Lung (tissue), 12 donors: ENCODE results near the gene NOC3L. TPM values are rescaled to one million over a fixed set of nuclear protein-coding genes. Genes with fewer than 3 reads are reported as not detected.
A peak's percentile ranks its signal among the peaks of the same experiment; 100 is the strongest.

Source experiments
- ATAC-seq: fragments of 200-7000 bp; cut with Tn5 transposase; one replicate; pipeline ENCODE4 v1.9.1; 2020; ENCODE audit warnings: moderate number of reproducible peaks; ENCODE audit not compliant: insufficient read depth, low FRiP score
- DNase-seq, 3 donors: peaks; one replicate each; pipeline ENCODE4 v3.0.0-alpha.2; 2013 to 2017
- H3K27ac ChIP-seq, 2 donors: one replicate each; pipeline ENCODE4 v1.5.1; 2013; ENCODE audit warnings: mild to moderate bottlenecking in 2 of 2, moderate library complexity in 2 of 2, control low read depth in 1 of 2, inconsistent platforms in 1 of 2, low read depth in 1 of 2, low read length in 1 of 2
- H3K27me3 ChIP-seq, 3 donors: one replicate each; pipeline ENCODE4 v1.5.1; 2013; ENCODE audit warnings: low read length in 2 of 3; ENCODE audit not compliant: control insufficient read depth in 3 of 3, insufficient read depth in 3 of 3
- H3K36me3 ChIP-seq, 4 donors: one replicate each; pipeline ENCODE4 v1.5.1; 2013; ENCODE audit warnings: low read length in 4 of 4, mild to moderate bottlenecking in 1 of 4, moderate library complexity in 1 of 4; ENCODE audit not compliant: control insufficient read depth in 4 of 4, insufficient read depth in 4 of 4
- H3K4me1 ChIP-seq, 5 donors: one replicate each; pipeline ENCODE4 v1.5.1; 2013; ENCODE audit warnings: low read length in 5 of 5, mild to moderate bottlenecking in 2 of 5, moderate library complexity in 1 of 5; ENCODE audit not compliant: control insufficient read depth in 5 of 5, insufficient read depth in 5 of 5
- H3K4me3 ChIP-seq: one replicate; pipeline ENCODE4 v1.5.1; 2013; ENCODE audit warnings: mild to moderate bottlenecking, control low read depth, moderate library complexity
- H3K9ac ChIP-seq, 2 donors: one replicate each; pipeline ENCODE4 v1.5.1; 2013; ENCODE audit warnings: low read length in 2 of 2, control low read depth in 1 of 2; ENCODE audit not compliant: insufficient read depth in 1 of 2
- H3K9me3 ChIP-seq, 4 donors: one replicate each; pipeline ENCODE4 v1.5.1; 2013; ENCODE audit warnings: low read length in 3 of 4, mild to moderate bottlenecking in 1 of 4, moderate library complexity in 1 of 4; ENCODE audit not compliant: control insufficient read depth in 4 of 4, insufficient read depth in 3 of 4
- WGBS, 2 donors: extraction: QIAGEN DNeasy Blood & Tissue Kit; methylation state at CpG; one replicate each; pipeline ENCODE4 v1.1.7; 2013; 5-methylcytosine and 5-hydroxymethylcytosine counted together
- polyA plus RNA-seq, 2 donors: library from polyadenylated mRNA; stranded (reverse); fragments of 200-250 nt; gene quantifications; one replicate each; pipeline ENCODE4 v1.2.1, GENCODE V29; 2013
- total RNA-seq, 2 donors: library from RNA; depleted of rRNA in 1 of 2; stranded (reverse); fragments of >200 nt in 1 of 2; gene quantifications; one replicate each; pipeline ENCODE4 v1.2.1, GENCODE V29; 2014 to 2021
- TF ChIP-seq, protein P1 (sequence below): IDR thresholded peaks from 2 replicates; pipeline ENCODE4 v1.5.1; 2012; ENCODE audit warnings: mild to moderate bottlenecking; ENCODE audit errors: control extremely low read depth, extremely low read depth
- donor health status: control.
- donor health status: control.
- donor health status: Bipolar disorder and iron deficiency.
- donor health status: healthy.
- donor health status: DM: yes; HTN: yes; CAD: no.

NOC3L gene
- total and polyA plus RNA-seq, 4 donors: 4.5 to 20.8 (median 10.1) TPM

DNA sequence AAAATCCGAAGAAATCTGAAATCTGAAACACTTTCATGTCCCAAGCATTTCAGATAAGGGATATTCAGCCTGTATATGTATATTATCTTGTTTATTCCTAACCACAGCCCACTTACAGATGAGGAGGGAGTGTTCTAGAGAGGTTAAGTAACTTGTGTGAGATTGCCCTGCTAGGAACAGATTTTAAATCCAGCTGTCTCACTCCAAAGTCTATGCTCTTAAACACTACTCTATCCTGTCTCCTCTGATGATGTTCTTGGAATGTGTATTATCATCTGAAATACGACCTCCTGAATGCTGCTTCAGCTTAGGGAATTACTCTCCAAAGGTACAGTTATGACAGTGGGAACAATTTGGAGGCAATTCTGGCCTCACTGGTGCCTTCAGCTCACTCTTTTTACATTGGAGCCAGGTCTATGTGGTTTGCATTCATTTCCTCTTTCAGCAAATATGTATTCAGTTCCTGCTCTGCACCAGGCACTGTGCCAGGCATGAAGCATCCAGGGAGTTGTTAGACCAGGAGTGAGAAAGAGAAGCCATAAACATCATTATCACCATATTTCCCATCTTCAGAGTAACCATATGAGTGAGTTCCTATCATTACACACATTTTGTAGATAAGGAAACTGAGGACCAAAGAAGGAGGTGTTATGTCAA is 70.2 kb downstream of the NOC3L start:
- Histone ChIP-seq H3K27me3 (no peaks in the 10 kb centered on the region), H3K27ac (no peak overlapping the region), H3K9ac (no peak overlapping the region), H3K4me3 (no peak overlapping the region), H3K4me1 (peaks cover 0 to 18% (median 7%) of the 10 kb centered on the region in 5 donors), H3K36me3 (no peaks in the 10 kb centered on the region), H3K9me3 (no peaks in the 10 kb centered on the region)
- WGBS, 2 donors: 44 to 49% methylated on average over 2 of the region's 2 CpGs
- DNase-seq (peak; percentile 49 to 68 (median 65)), ATAC-seq (no peak)
- TF ChIP-seq, protein P1, sequence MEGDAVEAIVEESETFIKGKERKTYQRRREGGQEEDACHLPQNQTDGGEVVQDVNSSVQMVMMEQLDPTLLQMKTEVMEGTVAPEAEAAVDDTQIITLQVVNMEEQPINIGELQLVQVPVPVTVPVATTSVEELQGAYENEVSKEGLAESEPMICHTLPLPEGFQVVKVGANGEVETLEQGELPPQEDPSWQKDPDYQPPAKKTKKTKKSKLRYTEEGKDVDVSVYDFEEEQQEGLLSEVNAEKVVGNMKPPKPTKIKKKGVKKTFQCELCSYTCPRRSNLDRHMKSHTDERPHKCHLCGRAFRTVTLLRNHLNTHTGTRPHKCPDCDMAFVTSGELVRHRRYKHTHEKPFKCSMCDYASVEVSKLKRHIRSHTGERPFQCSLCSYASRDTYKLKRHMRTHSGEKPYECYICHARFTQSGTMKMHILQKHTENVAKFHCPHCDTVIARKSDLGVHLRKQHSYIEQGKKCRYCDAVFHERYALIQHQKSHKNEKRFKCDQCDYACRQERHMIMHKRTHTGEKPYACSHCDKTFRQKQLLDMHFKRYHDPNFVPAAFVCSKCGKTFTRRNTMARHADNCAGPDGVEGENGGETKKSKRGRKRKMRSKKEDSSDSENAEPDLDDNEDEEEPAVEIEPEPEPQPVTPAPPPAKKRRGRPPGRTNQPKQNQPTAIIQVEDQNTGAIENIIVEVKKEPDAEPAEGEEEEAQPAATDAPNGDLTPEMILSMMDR: no peak

DNA sequence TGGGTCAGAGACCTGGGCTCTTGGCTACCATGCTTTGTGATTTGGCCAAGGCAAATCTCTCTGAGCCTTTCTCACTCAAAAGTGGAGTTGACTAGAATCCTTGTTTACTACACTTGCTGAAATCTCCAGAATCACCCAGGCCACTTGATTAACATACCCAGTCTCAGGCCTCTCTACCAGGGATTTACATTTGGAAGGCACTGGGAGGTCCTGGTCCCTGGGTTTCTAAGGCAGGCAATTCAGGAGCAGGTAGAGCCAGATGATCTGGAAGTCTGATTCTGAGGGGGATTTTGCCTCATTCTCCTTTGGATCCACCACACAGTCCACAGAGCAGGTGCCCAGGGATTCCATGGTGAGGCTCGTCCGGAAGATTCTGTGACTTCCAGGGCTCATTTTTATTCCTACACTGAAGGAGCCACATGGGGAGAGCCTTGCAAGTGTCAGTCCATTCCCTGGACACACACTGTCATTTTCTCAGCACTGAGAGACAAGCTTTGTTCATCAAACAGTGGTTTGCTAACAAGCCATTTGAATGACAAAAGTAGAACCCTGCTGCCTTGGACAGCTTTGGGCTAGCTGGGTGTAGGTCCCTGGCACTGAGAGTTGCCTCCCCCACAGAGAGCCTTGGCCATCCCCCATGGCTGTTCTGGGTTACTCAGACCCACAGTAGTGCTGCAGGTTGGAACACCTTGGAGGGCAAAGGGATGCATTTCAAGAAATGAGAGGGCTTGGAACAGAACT is 74.2 kb downstream of the NOC3L start:
- no peak for ATAC-seq
- peaks cover 0 to 2% (median under 1%) of the 10 kb centered on the region in 4 donors for H3K36me3 ChIP-seq
- H3K9me3 ChIP-seq: no peaks in the 10 kb centered on the region
- 96 to 100% methylated on average over 2 of the region's 2 CpGs for WGBS, 2 donors
- no peak overlapping the region for H3K4me3 ChIP-seq
- no peak overlapping the region for H3K27ac ChIP-seq
- DNase-seq: no peak
- H3K27me3 ChIP-seq: no peaks in the 10 kb centered on the region
- H3K4me1 ChIP-seq: peaks cover 0 to 18% (median 5%) of the 10 kb centered on the region in 5 donors
- no peak overlapping the region for H3K9ac ChIP-seq
- TF ChIP-seq, protein P1: no peak

DNA sequence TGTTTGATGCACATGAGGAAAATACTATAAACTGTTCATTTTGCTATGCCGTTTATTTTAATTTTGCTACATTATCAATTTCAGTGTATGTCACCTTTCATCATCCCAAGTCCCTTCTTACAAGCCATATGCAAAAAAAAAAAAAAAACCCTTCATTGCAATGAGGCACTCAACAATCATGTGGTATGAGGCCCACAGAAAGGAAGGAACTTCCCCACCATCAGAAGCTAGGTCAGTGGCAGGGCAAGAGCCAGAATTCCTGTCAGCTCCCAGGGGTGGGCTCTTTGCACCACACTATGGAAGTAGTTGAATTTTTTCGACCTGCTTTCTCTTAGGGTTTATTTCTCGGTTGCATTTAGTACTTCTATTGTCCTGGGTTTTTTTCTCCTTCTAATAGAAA is 75.4 kb downstream of the NOC3L start:
- H3K27me3 ChIP-seq: no peaks in the 10 kb centered on the region
- ATAC-seq (no peak), DNase-seq (peak in 1 of 3 donors; percentile 26)
- H3K27ac ChIP-seq: no peak overlapping the region
- no peak overlapping the region for H3K4me3 ChIP-seq
- H3K9me3 ChIP-seq: no peaks in the 10 kb centered on the region
- 70 to 75% methylated on average over 3 of the region's 3 CpGs for WGBS, 2 donors
- peaks cover 0 to 8% (median 0%) of the 10 kb centered on the region in 5 donors for H3K4me1 ChIP-seq
- TF ChIP-seq, protein P1: no peak
- H3K9ac ChIP-seq: no peak overlapping the region
- peaks cover 0 to 2% (median under 1%) of the 10 kb centered on the region in 4 donors for H3K36me3 ChIP-seq
